HepG2 (cell line): Measurements from ENCODE around the gene CXXC5. TPM values are rescaled to one million over a fixed set of nuclear protein-coding genes. Genes with fewer than 3 reads are reported as not detected.

Source experiments
- KDM1A ChIP-seq: IDR thresholded peaks from 2 replicates; pipeline ENCODE4 v1.6.1; 2016; ENCODE audit warnings: missing compliant biosample characterization
- NFKBIZ ChIP-seq: IDR thresholded peaks from 2 replicates; pipeline ENCODE4 v1.6.1; 2018; ENCODE audit warnings: missing genetic modification reagents, missing compliant biosample characterization
- NKX3-1 ChIP-seq: sonication (generic); formaldehyde crosslinking; IDR thresholded peaks from 2 replicates; pipeline ENCODE4 v1.5.0; 2020; ENCODE audit warnings: missing genetic modification reagents
- NR2F2 ChIP-seq: IDR thresholded peaks from 2 replicates; pipeline ENCODE4 v1.6.1; 2012; ENCODE audit warnings: low read depth, inconsistent platforms, borderline replicate concordance
- SOX13 ChIP-seq, 3 experiments: fragments of 450-650 bp in 1 of 3; sonication (generic) in 1 of 3; formaldehyde crosslinking in 1 of 3; IDR thresholded peaks in 2 of 3; conservative IDR thresholded peaks in 1 of 3; 2 replicates each; pipeline versions ENCODE4 v1.5.0 to v1.6.1; 2016 to 2020; ENCODE audit warnings: antibody characterized with exemption in 1 of 3, mild to moderate bottlenecking in 1 of 3, missing compliant biosample characterization in 1 of 3, missing genetic modification reagents in 1 of 3, moderate library complexity in 1 of 3
- ZNF160 ChIP-seq: sonication (generic); formaldehyde crosslinking; IDR thresholded peaks from 2 replicates; pipeline ENCODE4 v1.8.0; 2022; ENCODE audit warnings: mild to moderate bottlenecking, inconsistent platforms, missing genetic modification reagents
- ZNF382 ChIP-seq: sonication (generic); formaldehyde crosslinking; IDR thresholded peaks from 2 replicates; pipeline ENCODE4 v1.5.0; 2020; ENCODE audit warnings: missing genetic modification reagents, mild to moderate bottlenecking, borderline replicate concordance
- ZNF512B ChIP-seq: sonication (generic); formaldehyde crosslinking; IDR thresholded peaks from 2 replicates; pipeline ENCODE4 v1.5.1; 2020; ENCODE audit warnings: missing genetic modification reagents, mild to moderate bottlenecking, borderline replicate concordance
- polyA plus RNA-seq, 8 experiments: library from polyadenylated mRNA; depleted of rRNA in 3 of 8; stranded (reverse) in 7 of 8; unstranded in 1 of 8; fragments of >200 nt; fragmentation: Illumina TruSeq in 4 of 8; extraction: Trizol in 4 of 8; gene quantifications; 2 replicates each; pipeline versions ENCODE4 v1.2.1 to v1.2.3, GENCODE V29; 2011 to 2016; ENCODE audit warnings: low read depth in 4 of 8, missing spikeins in 1 of 8, mixed read lengths in 1 of 8; ENCODE audit not compliant: insufficient read depth in 1 of 8
- total RNA-seq, 5 experiments: library from RNA; depleted of rRNA; stranded (reverse); fragments of >200 nt; fragmentation: Illumina TruSeq; extraction: Trizol; gene quantifications; 2 replicates each; pipeline ENCODE4 v1.2.3, GENCODE V29; 2016; ENCODE audit warnings: low read depth in 1 of 5

The CXXC5 gene
- total and polyA plus RNA-seq, 2 of the 13 experiments (the other 11 are each of a cell fraction or from before 2014, with no cell fraction given), result 32.3 to 33.0 TPM

GRCh38 chr5:139647506-139648204 is 494 bp upstream of the CXXC5 start (continued):
- TF ChIP-seq SOX13 (IDR thresholded peaks at IDR 0.05) (no peak), SOX13 (CRISPR knock-in tag; conservative IDR thresholded peaks at IDR 0.05 in 1 of 2, IDR thresholded peaks at IDR 0.05 in 1 of 2) (no peak), NKX3-1 (no peak), NR2F2 (0 out of 2 replicates have a peak, but pooled peaks have one; percentile 5), NFKBIZ (no peak), ZNF382 (no peak), ZNF512B (CRISPR knock-in tag) (no peak), KDM1A (CRISPR knock-in tag) (peak; percentile 54; the same call in 1 of the 2 replicates), ZNF160 (no peak)
- TF ChIP-seq, all 625 proteins: peak for 12
